CD4-positive, alpha-beta T cell treated with Interleukin-4 for 4 hours (primary cell): ENCODE results near the gene TOM1L2.
"Not testable (repeated sequence)": the region's sequence is repeated elsewhere in the genome, so short reads cannot be mapped to it uniquely, and the experiment has no call there.

Experiments used
- DNase-seq: peaks from one replicate; pipeline ENCODE4 v3.0.0-alpha.2; 2020

TOM1L2 gene

DNA sequence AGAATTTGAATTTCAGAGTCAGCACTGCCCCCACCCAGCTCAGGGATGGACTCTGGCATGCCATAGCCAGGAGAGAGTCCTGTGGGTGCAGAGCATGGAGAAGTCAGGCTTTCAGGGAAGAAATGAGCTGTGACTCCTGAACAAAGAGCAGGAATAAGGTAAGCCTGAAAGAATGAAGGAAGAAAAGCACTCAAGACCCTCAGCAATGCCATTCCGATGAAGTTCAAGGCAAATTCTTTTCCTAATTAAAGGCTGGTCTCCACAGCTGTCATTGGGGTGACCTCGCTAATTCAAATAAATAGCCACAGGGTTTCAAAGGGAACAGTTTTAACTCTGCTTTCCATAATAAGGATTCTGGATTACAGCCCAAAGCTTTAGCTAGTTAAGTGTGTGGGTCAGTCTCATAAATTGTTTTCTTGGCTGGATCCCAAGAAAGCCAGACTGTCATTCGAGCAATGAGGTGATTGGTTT, 31.7 kb downstream of the TOM1L2 start:
- no peak for DNase-seq

DNA sequence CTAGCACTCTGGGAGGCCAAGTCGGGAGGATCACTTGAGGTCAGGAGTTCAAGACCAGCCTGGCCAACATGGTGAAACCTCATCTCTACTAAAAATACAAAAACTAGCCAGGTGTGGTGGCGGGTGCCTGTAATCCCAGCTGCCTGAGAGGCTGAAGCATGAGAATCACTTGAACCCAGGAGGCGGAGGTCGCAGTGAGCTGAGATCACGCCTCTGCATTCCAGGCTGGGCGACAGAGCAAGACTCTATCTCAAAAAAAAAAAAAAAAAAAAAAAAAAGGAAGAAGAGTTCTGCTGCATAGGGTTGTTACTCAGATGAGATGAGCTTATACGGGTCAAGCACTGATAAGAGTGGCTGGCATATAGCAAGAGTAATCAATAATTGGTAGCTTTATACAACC, 32.3 kb downstream of the TOM1L2 start:
- not testable (repeated sequence) for DNase-seq

- no peak for DNase-seq
Measured at GRCh38 chr17:17938388-17939107, 33.7 kb downstream of the TOM1L2 start.

DNA sequence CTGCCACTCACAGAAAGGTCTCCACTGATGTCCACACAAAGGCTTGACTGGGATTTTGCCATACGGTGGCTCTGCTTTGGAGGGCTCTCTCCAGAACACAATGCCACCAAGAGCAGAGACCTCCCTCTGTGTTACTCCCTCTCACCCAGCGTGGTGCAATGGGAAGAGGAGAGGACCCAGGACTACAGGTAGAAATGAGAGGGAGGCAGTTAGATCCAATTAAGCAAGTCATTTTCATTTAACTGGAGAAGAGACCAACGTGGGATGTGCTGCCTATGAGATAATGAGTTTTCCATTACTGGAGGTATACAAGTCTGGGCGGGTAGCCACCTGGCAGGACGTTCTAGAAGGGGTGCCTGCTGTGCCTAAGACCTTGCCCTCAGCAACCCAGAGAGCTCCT, 34.2 kb downstream of the TOM1L2 start:
- no peak for DNase-seq

- DNase-seq: no peak
Measured at GRCh38 chr17:17937201-17937853, 34.9 kb downstream of the TOM1L2 start.

GRCh38 chr17:17935321-17936271, 36.6 kb downstream of the TOM1L2 start:
- peak; percentile 9 for DNase-seq

- no peak for DNase-seq
Measured at GRCh38 chr17:17934806-17935205, 37.4 kb downstream of the TOM1L2 start.

DNA sequence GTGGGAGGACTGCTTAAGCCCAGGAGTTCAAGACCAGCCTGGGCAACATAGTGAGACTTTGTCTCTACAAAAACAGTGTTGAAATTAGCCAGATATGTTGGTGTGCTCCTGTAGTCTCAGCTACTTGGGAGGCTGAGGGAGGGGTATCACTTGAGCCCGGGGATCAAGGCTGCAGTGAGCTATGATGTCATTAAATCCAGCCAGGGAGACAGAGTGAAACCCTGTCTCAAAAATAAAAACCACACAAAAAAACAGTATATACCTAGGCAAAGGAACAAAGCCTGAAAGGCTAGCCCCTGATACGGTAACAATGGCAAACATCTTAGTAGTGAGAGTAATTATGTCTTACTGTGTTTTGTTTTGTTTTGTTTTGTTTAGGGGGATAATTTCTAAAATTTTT, 38.0 kb downstream of the TOM1L2 start:
- no peak for DNase-seq

DNA sequence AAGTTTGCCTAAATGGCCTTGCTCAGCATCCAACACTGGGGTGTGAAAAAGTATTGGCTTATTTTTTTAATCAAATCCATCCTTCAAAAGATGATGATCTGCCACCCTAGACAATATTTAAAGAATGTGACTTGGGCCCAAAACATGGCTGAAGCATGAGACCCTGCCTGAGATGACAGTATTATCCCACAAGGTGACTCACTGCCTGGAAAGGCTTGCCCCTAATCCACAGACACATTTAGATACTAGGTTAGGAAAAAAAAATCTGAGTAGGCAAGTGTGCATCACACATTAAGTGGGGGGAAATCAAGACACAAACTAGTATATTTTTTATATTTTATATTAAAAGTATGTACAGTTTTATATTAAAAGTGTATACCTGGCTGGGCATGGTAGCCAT, 38.4 kb downstream of the TOM1L2 start:
- DNase-seq: no peak

DNA sequence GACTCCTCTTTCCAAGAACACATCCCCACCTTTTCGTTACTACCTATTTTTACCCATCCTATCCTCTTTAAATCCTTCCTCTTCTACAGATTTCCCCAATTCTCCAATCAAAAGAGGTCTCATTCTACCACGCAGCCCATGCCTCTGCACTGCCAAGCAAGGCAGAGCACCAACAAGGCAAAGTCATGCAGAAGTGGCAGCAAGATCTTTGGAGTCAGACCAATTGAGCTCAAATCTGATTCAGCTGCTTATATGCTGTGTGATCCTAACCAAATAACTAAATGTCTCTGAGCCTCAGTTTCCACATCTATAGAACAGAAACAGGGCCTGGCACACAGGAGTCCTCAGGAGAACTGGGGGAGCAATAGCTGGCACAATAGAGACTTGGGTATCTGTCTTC, 41.0 kb downstream of the TOM1L2 start:
- no peak for DNase-seq

DNA sequence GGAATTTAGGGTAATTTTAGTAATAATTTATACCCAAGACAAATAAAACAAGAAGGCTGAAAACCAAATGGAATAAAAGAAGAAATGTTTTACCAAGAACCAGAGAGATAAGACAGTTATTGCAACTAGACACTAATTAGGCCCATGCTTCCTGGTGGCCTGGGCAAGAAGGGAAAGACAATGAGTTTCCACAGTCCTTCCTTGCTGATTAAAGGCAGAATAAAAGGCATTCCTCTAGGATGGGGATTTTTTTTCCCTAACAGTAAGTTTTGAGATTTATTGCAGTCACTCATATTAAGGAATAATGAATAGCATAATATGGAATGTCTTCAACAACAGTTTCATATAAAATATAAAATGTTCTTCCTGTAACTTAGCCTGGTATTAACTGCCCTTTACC, 41.5 kb downstream of the TOM1L2 start:
- no peak for DNase-seq

DNA sequence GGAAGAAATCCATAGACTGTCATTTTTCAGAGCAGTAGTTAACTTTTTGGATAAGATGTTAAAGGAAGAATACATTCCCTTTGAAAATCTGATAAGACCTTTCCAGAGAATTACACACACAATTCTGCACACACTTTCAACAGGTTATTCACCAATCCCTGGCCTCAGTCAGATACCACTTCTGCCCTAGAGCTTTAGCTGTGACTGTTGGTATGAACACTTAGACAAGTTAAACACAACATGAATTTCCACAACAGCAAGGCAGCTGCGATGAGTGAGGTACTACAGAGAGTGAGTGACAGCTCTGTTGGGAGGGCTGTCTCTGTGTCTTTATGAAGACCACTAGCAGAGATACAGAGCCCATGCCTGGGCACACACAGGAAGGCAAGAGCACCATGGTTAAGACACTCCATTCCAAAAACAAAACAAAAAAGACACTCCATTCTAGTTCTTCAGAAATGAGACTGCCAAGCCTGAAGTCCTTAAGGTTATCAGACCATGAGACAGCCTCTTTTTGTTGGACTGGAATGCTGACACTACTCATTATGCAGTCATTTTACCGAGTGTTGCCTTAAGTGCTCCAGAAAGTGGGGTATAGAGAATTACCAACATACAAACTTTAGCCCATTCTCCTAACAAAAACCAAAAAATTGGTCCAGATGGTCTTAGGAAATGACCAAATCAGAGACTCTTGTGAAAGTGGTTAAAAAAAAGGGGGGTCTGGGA, 42.4 kb downstream of the TOM1L2 start:
- DNase-seq: no peak

GRCh38 chr17:17928398-17929287, 43.6 kb downstream of the TOM1L2 start:
- DNase-seq: no peak

GRCh38 chr17:17926840-17927449, 45.3 kb downstream of the TOM1L2 start:
- DNase-seq: no peak

DNA sequence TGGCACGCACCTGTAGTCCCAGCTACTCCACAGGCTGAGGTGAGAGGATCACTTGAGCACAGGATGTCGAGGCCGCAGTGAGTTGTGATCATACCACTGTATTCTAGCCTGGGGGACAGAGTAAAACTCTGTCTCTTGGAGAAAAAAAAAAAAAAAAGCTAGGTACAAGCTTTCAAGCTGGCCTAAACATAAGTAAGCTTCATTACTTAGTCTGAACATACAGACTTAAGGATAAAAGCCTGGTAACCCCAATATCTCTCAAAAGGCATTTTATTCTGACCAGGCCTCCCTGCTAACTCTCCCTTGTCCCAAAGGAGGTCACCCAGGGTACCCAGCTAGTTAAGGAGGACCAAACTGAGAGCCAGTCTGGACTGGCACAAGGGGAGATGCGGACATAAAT, 46.2 kb downstream of the TOM1L2 start:
- DNase-seq: no peak

DNA sequence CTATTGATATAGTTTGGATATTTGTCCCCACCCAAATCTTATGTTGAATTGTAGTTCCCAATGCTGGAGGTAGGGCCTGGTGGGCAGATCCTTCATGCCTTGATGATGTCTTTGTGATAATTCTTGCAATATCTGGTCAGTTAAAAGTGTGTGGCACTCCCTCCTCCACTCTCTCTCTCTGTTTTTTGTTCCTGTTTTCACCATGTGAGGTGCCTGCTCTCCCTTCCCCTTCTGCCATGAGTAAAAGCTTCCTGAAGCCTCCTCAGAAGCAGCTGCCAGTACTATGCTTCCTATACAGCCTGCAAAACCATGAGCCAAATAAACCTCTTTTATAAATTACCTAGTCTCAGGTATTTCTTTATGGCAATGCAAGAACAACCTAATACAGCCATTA, 47.3 kb downstream of the TOM1L2 start:
- DNase-seq: no peak

GRCh38 chr17:17924131-17924856, 47.9 kb downstream of the TOM1L2 start:
- no peak for DNase-seq

DNA sequence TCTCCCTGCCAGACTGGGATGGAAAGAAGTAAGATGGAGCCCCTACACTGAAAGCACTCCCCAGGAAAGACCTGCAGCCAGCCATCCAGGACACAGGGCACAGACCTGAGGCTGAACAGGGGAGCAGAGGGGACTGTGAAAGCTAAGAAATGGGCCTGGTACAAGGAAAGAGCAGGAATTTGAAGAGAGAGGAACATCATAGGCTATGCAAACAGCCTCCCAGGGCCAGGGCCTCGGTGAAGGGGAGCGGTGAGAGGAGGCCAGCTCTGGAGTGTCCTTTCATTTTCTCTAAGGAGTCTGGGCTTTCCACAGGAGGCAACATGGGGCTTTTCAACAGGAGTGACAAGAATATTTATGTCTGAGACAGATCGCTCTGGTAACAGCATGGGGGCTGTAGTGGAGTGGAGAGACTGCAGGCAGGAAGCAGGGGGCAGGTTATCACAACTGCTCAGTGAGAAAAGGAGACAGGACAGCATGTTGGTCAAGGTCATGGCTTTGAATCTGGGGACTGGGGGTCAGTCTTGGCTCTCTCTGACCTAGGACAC, 50.1 kb downstream of the TOM1L2 start:
- no peak for DNase-seq

GRCh38 chr17:17921192-17922069, 50.8 kb downstream of the TOM1L2 start:
- no peak for DNase-seq
